Measurements from ENCODE around the gene ERCC6. TPM values are rescaled to one million over a fixed set of nuclear protein-coding genes. Genes with fewer than 3 reads are reported as not detected.

ERCC6 gene
- total RNA-seq, 4 donors from 2014 or later, result 7.9 to 25.1 (median 16.3) TPM

DNA sequence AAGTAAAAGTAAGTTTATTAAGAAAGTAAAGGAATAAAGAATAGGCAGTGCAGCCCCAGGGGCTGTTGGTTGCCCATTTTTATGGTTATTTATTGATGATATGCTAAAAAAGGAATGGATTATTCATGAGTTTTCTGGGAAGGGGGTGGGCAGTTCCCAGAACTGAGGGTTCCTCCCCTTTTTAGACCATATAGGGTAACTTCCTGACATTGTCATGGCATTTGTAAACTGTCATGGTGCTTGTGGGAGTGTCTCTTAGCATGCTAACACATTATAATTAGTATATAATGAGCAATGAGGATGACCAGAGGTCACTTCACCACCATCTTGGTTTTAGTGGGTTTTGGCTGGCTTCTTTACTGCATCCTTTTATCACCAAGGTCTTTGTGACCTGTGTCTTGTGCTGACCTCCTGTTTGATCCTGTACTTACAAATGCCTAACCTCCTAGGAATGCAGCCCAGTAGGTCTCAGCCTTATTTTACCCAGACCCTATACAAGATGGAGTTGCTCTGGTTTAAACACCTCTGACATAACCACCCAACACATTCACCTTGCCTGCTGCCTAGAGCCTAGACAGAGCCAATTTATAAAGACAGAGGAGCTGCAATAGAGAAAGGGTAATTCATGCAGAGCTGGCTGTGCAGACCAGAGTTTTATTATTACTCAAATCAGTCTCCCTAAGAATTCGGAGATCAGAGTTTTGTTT, 10.9 kb upstream of the ERCC6 start:
- H3K4me1 ChIP-seq, result no peaks in the 10 kb centered on the region
- no peak overlapping the region for H3K4me3 ChIP-seq
- intact Hi-C loops (cut with DNase I; ENCODE audit: low total_unique reads), result no loop called here
- TF ChIP-seq, protein P1, sequence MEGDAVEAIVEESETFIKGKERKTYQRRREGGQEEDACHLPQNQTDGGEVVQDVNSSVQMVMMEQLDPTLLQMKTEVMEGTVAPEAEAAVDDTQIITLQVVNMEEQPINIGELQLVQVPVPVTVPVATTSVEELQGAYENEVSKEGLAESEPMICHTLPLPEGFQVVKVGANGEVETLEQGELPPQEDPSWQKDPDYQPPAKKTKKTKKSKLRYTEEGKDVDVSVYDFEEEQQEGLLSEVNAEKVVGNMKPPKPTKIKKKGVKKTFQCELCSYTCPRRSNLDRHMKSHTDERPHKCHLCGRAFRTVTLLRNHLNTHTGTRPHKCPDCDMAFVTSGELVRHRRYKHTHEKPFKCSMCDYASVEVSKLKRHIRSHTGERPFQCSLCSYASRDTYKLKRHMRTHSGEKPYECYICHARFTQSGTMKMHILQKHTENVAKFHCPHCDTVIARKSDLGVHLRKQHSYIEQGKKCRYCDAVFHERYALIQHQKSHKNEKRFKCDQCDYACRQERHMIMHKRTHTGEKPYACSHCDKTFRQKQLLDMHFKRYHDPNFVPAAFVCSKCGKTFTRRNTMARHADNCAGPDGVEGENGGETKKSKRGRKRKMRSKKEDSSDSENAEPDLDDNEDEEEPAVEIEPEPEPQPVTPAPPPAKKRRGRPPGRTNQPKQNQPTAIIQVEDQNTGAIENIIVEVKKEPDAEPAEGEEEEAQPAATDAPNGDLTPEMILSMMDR (IDR thresholded peaks at IDR 0.05), result no peak
- no peak for TF ChIP-seq POLR2A (IDR thresholded peaks at IDR 0.05)
- H3K9me3 ChIP-seq, result peaks cover 0 to 2% of the 10 kb centered on the region in 2 donors
- no peak overlapping the region for H3K27ac ChIP-seq
- H3K27me3 ChIP-seq, result no peaks in the 10 kb centered on the region
- DNase-seq, result no peak
- no peaks in the 10 kb centered on the region for H3K36me3 ChIP-seq

DNA sequence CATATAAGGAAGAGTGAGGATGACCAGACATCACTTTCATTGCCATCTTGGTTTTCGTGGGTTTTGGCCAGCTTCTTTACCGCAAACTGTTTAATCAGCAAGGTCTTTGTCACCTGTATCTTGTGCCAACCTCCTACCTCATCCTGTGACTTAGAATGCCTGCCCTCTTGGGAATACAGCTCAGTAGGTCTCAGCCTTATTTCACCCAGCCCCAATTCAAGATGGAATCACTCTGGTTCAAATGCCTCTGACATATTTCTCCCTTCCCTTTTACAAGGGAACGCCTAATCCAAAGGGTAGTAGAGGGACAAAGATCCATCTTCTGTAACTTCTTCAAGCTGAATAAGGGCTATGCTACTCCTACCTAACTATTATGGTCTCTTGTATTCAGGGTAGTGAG, 4.7 kb upstream of the ERCC6 start:
- H3K9me3 ChIP-seq, result peaks cover 0 to 4% of the 10 kb centered on the region in 2 donors
- no peak for TF ChIP-seq POLR2A (IDR thresholded peaks at IDR 0.05)
- TF ChIP-seq, protein P1 (IDR thresholded peaks at IDR 0.05), result no peak
- H3K4me1 ChIP-seq, result no peaks in the 10 kb centered on the region
- H3K27ac ChIP-seq, result no peak overlapping the region
- H3K4me3 ChIP-seq, result no peak overlapping the region
- no peak for DNase-seq
- H3K36me3 ChIP-seq, result no peaks in the 10 kb centered on the region
- no peaks in the 10 kb centered on the region for H3K27me3 ChIP-seq
- intact Hi-C loops (cut with DNase I; ENCODE audit: low total_unique reads), result no loop called here

GRCh38 chr10:49542353-49542752, 3.4 kb upstream of the ERCC6 start:
- no peak for TF ChIP-seq POLR2A (IDR thresholded peaks at IDR 0.05)
- TF ChIP-seq, protein P1 (IDR thresholded peaks at IDR 0.05), result no peak

DNA sequence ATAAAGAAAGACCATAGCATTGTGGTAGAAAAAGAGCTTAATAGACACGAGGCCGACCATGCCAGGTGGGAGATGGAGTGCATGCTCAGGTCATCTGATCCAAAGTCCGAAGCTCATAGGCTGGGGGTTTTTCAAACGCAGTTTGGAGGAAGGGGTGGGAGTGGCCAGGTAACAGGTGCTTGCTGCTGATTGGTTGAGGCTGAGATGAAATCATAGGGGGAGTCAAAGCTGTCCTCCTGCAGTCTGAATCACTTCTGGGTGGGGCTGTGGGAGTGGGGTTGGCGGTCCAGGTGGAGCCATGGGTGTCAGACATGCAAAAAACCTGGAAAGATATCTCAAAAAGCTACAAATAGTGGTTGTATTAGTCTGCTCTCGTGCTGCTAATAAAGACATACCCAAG, 2.8 kb upstream of the ERCC6 start:
- DNase-seq, result no peak
- H3K27me3 ChIP-seq, result no peaks in the 10 kb centered on the region
- H3K4me3 ChIP-seq, result no peak overlapping the region
- H3K36me3 ChIP-seq, result no peaks in the 10 kb centered on the region
- H3K9me3 ChIP-seq, result peaks cover 0 to 4% of the 10 kb centered on the region in 2 donors
- TF ChIP-seq, protein P1 (IDR thresholded peaks at IDR 0.05), result no peak
- no peak for TF ChIP-seq POLR2A (IDR thresholded peaks at IDR 0.05)
- intact Hi-C loops (cut with DNase I; ENCODE audit: low total_unique reads), result no loop called here
- no peak overlapping the region for H3K27ac ChIP-seq
- no peaks in the 10 kb centered on the region for H3K4me1 ChIP-seq

More at GRCh38 chr10:49542353-49542752, 3.4 kb upstream of the ERCC6 start:
- intact Hi-C loops (cut with DNase I; ENCODE audit: low total_unique reads), result no loop called here
- Histone ChIP-seq H3K4me3 (no peak overlapping the region), H3K27me3 (no peaks in the 10 kb centered on the region), H3K27ac (no peak overlapping the region), H3K4me1 (no peaks in the 10 kb centered on the region), H3K9me3 (peaks cover 0 to 4% of the 10 kb centered on the region in 2 donors), H3K36me3 (no peaks in the 10 kb centered on the region)
- DNase-seq, result no peak

DNA sequence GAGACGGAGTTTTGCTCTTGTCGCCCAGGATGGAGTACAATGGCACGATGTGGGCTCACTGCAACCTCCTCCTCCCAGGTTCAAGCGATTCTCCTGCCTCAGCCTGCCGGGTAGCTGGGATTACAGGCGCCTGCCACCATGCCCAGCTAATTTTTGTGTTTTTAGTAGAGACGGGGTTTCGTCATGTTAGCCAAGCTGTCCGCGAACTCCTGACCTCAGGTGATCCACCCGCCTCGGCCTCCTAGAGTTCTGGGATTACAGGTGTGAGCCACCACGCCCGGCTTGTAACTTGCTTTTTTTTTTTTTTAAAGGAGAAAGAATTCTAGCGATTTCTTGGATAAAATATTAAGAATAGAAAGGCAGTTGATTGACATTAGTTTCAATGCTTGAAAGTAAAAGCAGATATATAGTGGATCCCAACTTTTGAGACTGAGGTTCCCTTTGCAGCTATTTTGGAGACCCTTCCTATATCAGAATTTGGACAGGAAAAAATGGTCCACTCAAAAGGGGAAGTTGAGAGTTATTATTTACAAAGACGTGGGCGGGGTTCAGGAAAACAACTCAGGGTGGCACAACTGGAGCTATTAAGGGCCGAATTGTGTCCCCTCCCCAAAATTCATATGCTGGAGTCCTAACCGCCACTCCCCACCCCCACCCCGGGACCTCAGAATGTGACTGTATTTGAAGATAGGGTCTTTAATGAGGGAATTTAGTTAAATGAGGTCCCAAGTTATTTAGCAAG, 1.3 kb upstream of the ERCC6 start:
- Histone ChIP-seq H3K4me1 (no peaks in the 10 kb centered on the region), H3K27ac (peak overlapping the region in 1 of 2 donors; percentile 69), H3K27me3 (no peaks in the 10 kb centered on the region), H3K4me3 (no peak overlapping the region), H3K36me3 (no peaks in the 10 kb centered on the region), H3K9me3 (peaks cover 0 to 4% of the 10 kb centered on the region in 2 donors)
- DNase-seq, result no peak
- no peak for TF ChIP-seq POLR2A (IDR thresholded peaks at IDR 0.05)
- TF ChIP-seq, protein P1 (IDR thresholded peaks at IDR 0.05), result no peak
- intact Hi-C loops (cut with DNase I; ENCODE audit: low total_unique reads), result no loop called here
